PC-9 (cell line): ENCODE results near the gene MPZL2.

Experiments used
- EZH2 ChIP-seq: fragments of 200-600 bp; sonication (generic); IDR thresholded peaks from 2 replicates; pipeline ENCODE4 v1.8.0; 2017; ENCODE audit warnings: antibody characterized with exemption, low read depth
- TF ChIP-seq, protein P1 (sequence below): fragments of 200-600 bp; sonication (generic); conservative IDR thresholded peaks from 2 replicates; pipeline ENCODE4 v1.6.1; 2017; ENCODE audit warnings: mixed run types, antibody characterized with exemption, mild to moderate bottlenecking, moderate library complexity

- TF ChIP-seq, protein P1, sequence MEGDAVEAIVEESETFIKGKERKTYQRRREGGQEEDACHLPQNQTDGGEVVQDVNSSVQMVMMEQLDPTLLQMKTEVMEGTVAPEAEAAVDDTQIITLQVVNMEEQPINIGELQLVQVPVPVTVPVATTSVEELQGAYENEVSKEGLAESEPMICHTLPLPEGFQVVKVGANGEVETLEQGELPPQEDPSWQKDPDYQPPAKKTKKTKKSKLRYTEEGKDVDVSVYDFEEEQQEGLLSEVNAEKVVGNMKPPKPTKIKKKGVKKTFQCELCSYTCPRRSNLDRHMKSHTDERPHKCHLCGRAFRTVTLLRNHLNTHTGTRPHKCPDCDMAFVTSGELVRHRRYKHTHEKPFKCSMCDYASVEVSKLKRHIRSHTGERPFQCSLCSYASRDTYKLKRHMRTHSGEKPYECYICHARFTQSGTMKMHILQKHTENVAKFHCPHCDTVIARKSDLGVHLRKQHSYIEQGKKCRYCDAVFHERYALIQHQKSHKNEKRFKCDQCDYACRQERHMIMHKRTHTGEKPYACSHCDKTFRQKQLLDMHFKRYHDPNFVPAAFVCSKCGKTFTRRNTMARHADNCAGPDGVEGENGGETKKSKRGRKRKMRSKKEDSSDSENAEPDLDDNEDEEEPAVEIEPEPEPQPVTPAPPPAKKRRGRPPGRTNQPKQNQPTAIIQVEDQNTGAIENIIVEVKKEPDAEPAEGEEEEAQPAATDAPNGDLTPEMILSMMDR, result no peak
- TF ChIP-seq EZH2, result no peak
Observed at GRCh38 chr11:118213781-118214180, 50.3 kb downstream of the MPZL2 start.
